HCT116 (cell line): ENCODE measurements around the gene OR7C1.

Experiments
- CTCF ChIP-seq, 3 experiments: fragments of 200-600 bp in 1 of 3; sonication (generic) in 1 of 3; IDR thresholded peaks in 2 of 3; conservative IDR thresholded peaks in 1 of 3; 2 replicates each; pipeline ENCODE4 v1.5.1; 2012 to 2017; ENCODE audit warnings: low read depth in 2 of 3, low read length in 2 of 3, antibody characterized with exemption in 1 of 3, borderline replicate concordance in 1 of 3, control low read depth in 1 of 3, mild to moderate bottlenecking in 1 of 3, mixed read lengths in 1 of 3, mixed run types in 1 of 3, moderate library complexity in 1 of 3; ENCODE audit not compliant: insufficient read depth in 1 of 3
- FOSL1 ChIP-seq: IDR thresholded peaks from 2 replicates; pipeline ENCODE4 v1.6.1; 2012; ENCODE audit warnings: low read depth
- RAD21 ChIP-seq: IDR thresholded peaks from 2 replicates; pipeline ENCODE4 v1.6.1; 2012; ENCODE audit warnings: low read depth, mild to moderate bottlenecking
- SIN3A ChIP-seq: IDR thresholded peaks from 2 replicates; pipeline ENCODE4 v1.6.1; 2012; ENCODE audit warnings: low read depth
- ZFX ChIP-seq: fragments of 450-650 bp; IDR thresholded peaks from 2 replicates; pipeline ENCODE4 v1.6.1; 2017

- TF ChIP-seq FOSL1 (no peak), RAD21 (no peak), CTCF (IDR thresholded peaks at IDR 0.05 in 2 of 3, conservative IDR thresholded peaks at IDR 0.05 in 1 of 3; ENCODE audit: borderline replicate concordance in 1 of 3, insufficient read depth in 1 of 3, low read depth in 2 of 3, low read length in 2 of 3) (no peak), ZFX (no peak), SIN3A (no peak)
Observed at GRCh38 chr19:14772467-14772866, 62.5 kb downstream of the OR7C1 start.
